ENCODE results near the gene NRN1.
"Not testable (repeated sequence)": the region's sequence is repeated elsewhere in the genome, so short reads cannot be mapped to it uniquely, and the experiment has no call there.

The NRN1 gene

DNA sequence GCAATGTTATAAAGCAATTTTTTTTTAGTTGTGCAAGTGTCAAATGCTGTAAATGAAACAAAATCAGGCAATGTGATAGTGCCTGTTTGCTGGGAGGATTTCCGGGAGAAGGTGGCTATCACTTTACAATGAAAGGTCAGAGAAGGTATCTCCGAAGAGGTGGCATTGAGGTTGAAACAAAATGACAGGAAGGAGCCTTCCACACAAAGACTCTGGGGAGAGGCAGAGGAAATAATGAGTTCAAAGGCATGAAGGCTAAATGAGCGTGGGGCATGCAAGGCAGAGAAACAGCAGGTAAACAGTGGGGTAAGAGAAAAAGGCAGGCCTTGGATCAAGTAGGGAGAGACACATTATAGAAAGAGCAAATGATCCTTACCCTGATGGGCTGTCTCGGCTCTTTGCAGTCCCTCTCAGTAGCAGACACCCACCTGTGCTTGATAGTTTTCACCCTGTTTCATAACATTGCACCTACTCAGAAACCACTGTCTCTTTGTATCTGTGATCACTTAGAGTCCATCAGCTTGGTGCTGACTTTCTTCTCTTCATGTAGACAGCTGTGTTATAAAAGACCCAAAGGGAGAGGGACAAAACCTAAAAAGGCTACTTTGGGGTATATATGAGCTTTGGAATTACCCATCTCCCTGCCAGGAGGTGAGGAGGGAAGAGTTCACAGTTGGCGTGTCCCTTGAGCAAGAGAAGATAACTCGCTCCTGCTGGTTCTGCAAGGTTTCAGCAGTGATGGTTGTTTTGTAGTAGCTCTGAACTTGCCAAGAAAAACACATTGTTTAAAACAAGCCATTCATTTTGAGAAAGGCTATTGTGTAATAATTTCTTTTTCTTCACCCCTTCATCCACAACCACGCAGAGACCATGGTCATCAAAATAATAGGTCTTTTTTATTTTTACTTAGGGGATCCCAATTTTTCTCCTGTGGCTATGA is 22.3 kb downstream of the NRN1 start:
- in situ Hi-C loops (cut with MboI; ENCODE audit: low sequenced_read_pairs): no loop called here

DNA sequence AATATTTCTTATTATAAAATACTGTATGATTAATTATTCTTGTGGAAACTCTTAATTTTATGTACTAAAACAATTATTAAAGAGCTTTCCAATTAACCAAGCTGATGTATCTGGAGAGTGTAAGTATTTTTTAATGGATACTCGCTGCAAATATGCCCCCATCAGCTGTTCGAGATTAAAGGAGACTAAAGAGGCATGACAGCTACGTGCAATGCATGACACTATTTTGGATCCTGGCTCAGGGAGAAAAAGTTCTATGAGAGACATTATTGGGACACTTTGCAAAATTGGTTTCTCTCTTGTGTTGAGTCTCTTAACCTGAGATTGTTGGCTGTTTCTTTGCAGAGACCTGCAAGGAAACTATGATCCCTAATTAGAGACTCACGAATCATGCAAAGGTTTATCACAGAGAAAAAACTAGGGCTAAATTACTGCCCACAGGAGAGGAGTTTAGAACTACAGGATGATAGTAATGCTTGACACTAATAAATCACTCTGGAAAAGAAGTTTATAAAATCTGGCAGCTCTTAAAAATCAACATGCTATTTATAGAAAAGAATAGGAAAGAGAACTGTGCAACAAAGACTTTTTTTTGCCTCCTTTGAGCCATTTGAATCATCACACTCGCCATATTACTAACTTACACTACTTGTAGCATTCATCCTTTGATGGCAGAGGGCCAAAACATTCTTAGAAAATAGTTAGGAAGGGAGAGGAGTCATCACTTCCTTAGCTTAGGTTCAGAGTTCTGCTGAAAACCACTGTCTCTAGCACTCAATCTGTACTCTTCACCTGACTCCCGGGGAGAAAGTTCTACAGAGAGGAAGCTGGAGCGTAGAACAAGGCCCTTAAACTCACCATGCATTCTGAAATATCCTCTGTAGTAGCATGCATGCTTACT is 25.3 kb downstream of the NRN1 start:
- in situ Hi-C loops (cut with MboI; ENCODE audit: low sequenced_read_pairs): no loop called here

DNA sequence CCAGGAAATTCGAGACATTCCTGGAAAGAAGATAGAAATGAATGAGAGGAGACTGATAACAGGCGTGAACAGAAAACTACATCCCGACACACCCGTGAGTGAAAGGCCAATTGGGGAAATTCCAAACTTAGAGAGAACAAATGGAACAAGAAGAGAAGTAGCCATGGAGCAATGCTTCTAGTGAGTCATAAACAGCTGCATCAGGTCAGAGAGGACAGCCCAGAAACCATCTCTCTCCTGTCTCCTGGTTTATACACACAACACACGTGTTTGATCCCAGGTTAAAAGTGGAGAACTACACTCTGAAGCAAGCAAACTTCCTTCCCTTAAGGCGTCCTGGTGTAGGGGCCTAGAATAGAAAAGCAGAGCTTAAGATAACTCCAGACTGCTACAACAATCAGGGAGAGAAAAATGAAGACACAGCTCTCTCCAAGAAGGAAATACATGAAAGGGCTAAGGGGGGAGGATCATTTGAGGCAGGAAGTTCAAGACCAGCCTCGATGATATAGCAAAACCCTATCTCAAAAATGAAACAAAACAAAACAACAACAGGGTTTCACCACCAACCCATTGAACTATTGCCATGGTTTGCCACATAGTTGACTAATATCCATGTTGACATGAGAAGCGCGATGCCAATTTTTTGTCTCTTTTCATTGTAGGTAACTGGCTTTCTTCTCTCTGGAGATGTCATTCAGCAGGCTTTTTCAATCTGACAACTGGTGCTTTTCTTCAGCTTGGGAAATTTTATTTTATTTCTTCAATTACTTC is 26.9 kb downstream of the NRN1 start:
- in situ Hi-C loops (cut with MboI; ENCODE audit: low sequenced_read_pairs): no loop called here

DNA sequence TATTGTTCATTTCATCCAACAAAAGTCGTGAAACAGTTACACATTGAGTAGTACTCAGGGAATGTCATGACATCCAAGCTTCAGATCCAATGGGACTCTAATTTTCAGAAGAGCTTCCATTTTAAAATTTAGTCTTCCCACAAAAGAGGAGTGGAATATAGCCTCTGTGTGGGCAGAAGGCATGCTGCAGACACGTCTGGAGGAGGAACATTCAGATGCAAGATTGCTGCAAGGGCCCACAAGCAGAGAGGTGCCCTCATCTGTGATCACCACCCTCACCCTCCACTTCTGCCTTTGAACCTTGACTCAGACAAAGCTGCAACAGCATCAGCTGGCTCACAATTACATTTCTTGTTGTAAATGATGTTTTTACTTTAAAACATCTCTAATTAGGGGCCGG is 29.9 kb downstream of the NRN1 start:
- in situ Hi-C loops (cut with MboI; ENCODE audit: low sequenced_read_pairs): no loop called here

DNA sequence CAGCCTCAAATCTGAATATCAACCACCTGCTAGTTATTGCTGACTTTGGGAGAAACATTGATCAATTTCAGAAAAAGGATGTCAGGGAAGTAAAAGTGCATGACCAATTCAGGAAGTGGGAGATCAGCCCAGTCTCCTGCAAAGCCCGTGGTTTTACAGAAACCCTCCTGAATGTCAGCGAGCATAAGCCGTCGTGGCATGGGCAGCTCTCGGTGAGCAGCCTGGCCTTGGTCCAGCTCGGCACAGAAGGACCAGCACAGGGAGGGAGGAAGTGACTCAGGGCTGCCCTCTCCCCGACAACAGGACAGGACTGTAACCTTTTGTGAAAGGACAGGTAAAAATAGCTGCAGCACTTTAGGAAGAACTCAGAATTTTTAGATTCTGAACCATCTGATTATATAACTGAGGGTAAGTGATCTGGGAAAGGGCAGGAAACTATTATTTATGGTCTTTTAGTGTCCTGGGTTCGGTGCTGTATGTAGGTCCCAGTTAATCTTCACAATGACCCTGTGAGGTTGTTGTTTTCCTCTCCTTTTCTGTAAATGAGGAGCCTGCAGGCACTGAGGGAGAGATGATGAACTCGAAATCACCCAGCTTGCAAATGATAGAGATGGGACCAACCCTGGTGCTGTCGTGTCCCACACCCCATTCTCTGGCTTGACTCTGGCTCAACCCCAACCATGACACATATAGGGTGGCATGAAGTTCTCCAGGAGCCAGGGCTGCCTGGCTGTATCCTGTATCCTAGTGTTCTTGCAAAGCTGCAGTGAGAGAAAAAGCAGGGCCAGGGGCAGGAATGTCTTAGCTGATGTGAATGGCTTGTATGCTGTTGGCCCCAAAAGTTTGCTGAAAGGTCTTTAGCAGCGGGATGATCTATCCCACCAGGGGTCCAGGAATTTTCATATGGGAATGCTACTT is 37.6 kb downstream of the NRN1 start:
- in situ Hi-C loops (cut with MboI; ENCODE audit: low sequenced_read_pairs): no loop called here

DNA sequence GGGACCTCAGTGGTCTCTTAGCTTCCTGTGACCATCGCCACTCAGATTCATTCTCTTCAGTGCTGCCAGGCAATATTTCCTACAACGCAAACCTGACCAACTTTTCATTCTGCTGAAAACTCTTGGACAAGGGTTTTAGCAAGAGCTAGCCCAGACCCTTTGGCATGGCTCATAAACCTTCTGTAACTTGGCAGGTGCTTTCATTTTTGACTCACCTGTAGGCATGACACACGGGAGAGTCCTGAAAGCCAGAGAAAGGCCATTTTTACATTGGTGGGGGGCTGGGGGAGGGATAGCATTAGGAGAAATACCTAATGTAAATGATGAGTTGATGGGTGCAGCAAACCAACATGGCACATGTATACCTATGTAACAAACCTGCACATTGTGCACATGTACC is 38.7 kb downstream of the NRN1 start:
- in situ Hi-C loops (cut with MboI; ENCODE audit: low sequenced_read_pairs): not testable (repeated sequence)

DNA sequence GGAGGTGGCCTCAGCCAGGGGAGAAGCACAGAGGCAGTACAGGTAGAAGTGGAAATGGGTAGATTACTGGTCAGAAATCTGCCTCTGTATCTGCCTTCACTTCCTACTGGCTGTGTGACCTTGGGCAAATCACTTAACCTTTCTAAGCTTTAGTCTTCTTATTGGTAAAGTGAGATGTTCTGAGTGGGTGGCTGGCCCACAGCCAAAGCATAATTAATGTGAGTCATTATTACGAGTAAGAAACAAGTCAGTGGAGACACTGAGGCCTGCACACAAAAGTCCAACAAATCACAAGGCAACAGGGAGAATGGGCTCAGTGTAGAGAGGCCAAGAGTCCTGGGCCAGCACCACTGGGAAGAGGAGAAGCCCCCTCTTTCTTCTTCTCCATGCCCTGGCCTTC is 39.1 kb downstream of the NRN1 start:
- in situ Hi-C loops (cut with MboI; ENCODE audit: low sequenced_read_pairs): no loop called here

DNA sequence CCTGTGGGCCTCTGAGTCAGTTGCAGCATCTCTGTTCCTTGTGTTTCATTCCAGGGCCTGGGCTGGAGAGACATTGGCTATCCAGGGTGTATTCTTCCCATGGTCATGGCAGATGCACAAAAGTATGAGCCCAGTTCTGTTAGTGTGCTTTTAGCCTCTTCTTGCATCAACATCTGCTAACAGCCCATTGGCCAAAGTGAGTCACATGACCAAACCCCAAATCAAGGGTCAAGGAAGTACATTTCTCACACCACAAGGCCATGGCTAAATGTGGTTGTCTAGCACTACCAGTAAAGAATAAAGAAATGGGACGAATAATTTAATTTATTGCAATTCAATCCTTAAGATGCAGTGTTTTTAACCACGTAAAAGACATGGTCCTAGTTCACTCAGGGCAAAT is 43.9 kb downstream of the NRN1 start:
- in situ Hi-C loops (cut with MboI; ENCODE audit: low sequenced_read_pairs): no loop called here

DNA sequence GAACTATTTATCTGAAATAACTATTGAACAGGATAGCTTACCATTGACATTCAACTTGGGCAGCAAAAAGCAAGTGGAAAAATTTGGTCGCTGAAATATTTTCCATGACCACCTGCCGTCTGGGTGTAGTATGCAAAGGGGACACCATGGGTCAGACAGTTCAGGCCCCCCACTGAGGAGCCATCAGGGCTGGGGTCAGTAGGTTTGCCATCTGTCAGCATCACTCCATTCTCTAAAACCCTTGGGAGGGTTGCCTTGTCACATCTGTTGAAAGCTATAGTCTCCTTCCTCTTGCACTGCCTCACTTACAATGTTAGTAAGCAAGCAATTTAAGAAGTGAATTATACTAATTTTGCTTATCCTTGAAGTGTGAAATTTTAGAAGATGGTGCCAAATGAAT is 44.9 kb downstream of the NRN1 start:
- in situ Hi-C loops (cut with MboI; ENCODE audit: low sequenced_read_pairs): no loop called here

DNA sequence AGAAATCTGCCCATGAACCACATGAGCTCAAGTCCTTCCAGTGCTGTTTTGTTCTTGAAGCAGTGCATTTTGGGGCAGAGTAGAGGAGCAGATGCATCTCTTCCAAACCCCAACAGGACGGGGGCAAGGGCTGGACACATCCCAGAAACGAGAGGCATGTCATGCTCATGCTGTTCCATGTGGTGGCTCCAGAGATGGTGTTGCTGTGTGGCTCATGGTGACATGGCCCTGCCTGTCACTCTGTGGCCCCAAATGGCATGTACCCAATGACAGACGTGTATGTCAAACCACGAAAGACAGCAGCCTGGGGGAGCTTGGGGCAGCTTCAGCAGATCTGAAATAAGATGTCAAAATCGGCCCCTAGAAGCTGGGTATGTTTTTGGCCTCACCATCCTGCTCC is 46.3 kb downstream of the NRN1 start:
- in situ Hi-C loops (cut with MboI; ENCODE audit: low sequenced_read_pairs): no loop called here

DNA sequence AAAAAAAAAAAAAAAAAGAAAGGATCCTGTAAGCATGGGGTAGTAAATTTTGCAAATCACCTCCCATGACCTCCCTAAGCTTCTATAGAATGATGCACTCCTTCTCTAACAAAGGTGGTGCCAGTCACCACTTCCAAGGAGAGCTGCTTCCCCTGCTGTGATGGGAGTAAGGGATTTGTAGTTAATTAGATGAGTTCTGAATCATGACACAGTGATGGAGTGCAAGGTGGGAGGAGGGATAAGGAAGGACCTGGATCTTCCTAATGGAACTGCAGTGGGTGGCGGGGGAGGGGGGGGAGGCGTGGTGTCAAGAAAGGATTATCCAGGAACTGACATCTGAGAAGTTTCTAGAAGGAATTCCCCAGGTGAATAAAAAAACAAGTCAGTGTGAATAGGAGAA is 47.8 kb downstream of the NRN1 start:
- in situ Hi-C loops (cut with MboI; ENCODE audit: low sequenced_read_pairs): no loop called here

DNA sequence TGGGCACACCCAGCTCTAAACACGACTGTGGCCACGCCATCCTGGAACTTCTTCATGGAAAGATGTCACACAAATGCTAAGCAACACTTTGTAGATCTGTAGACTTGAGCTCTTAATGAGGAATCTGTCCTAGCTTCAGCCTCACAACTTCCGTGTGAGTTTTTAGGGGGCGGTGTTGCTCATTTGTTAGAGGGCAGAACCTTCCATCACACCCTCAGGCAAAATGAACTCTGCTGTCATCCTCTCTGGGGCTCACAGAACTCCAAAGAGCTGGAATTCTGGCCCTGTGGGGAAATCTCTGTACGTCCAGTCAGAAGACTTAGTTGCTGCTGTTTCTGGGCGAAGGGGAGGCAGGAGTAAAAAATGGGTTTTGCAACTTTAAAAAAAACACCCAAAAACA is 49.8 kb downstream of the NRN1 start:
- in situ Hi-C loops (cut with MboI; ENCODE audit: low sequenced_read_pairs): no loop called here

DNA sequence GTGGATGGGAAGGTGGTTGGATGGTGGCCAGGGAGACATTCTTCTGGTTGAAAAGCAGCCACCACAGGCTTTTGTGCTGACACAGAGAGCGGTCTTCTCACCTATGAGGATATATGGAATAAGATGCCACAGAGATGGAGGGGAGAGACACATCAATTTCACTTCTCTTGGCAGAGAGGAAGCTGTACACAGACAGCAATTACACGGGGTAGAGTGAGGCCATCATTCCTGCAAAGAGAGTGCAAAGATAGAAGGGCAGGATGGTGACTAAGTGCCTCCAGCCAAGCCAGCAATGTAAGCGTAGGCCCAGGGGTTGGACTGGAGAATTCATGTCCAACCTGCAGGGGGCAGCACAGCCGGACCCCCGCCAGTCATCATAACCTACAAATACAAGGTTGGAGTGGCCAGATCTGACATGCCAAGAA is 56.4 kb downstream of the NRN1 start:
- in situ Hi-C loops (cut with MboI; ENCODE audit: low sequenced_read_pairs): no loop called here
